Loucy (cell line): Measurements from ENCODE around the gene ZNF138.

ENCODE experiments used
- H2AFZ ChIP-seq: fragments of 200-600 bp; sonication (generic); 2 replicates; pipeline ENCODE4 v1.6.0; 2016; ENCODE audit warnings: antibody characterized with exemption, mild to moderate bottlenecking, low read length, moderate library complexity
- H3F3A ChIP-seq: fragments of 200-600 bp; 2 replicates; pipeline ENCODE4 v1.6.0; 2016; ENCODE audit warnings: antibody characterized with exemption, low read depth, mild to moderate bottlenecking
- H3K27me3 ChIP-seq: fragments of 200-600 bp; sonication (generic); 2 replicates; pipeline ENCODE4 v1.6.1; 2014; ENCODE audit warnings: low read length, mild to moderate bottlenecking; ENCODE audit not compliant: insufficient read depth, poor library complexity, severe bottlenecking
- H3K36me3 ChIP-seq: fragments of 200-600 bp; sonication (generic); 2 replicates; pipeline ENCODE4 v1.6.1; 2016; ENCODE audit warnings: low read length; ENCODE audit not compliant: insufficient read depth
- H3K4me1 ChIP-seq: fragments of 200-600 bp; sonication (generic); 2 replicates; pipeline ENCODE4 v1.5.1; 2014; ENCODE audit warnings: low read length, mild to moderate bottlenecking; ENCODE audit not compliant: insufficient read depth, poor library complexity, severe bottlenecking
- H3K4me2 ChIP-seq: fragments of 200-600 bp; sonication (generic); 2 replicates; pipeline ENCODE4 v1.6.0; 2014; ENCODE audit warnings: antibody characterized with exemption, low read length, low read depth, mild to moderate bottlenecking; ENCODE audit not compliant: poor library complexity, severe bottlenecking
- H3K4me3 ChIP-seq: fragments of 200-600 bp; sonication (generic); 2 replicates; pipeline ENCODE4 v1.5.1; 2014; ENCODE audit warnings: low read length, mild to moderate bottlenecking, mixed read lengths; ENCODE audit not compliant: poor library complexity, severe bottlenecking
- H3K79me2 ChIP-seq: fragments of 200-600 bp; sonication (generic); 2 replicates; pipeline ENCODE4 v1.6.1; 2014; ENCODE audit warnings: low read length; ENCODE audit not compliant: insufficient read depth
- H3K9ac ChIP-seq: fragments of 200-600 bp; sonication (generic); 2 replicates; pipeline ENCODE4 v1.6.0; 2014; ENCODE audit warnings: mild to moderate bottlenecking, low read depth, low read length, moderate library complexity; ENCODE audit not compliant: poor library complexity, severe bottlenecking
- H3K9me2 ChIP-seq: fragments of 200-600 bp; sonication (generic); replicated peaks from 2 replicates; pipeline ENCODE4 v1.6.1; 2016; ENCODE audit warnings: low read depth, low read length, mixed read lengths
- H3K9me3 ChIP-seq: fragments of 200-600 bp; sonication (generic); 2 replicates; pipeline ENCODE4 v1.6.1; 2014; ENCODE audit warnings: mild to moderate bottlenecking, antibody characterized with exemption, low read length, low read depth; ENCODE audit not compliant: insufficient read depth
- H4K20me1 ChIP-seq: fragments of 200-600 bp; sonication (generic); 2 replicates; pipeline ENCODE4 v1.6.0; 2014; ENCODE audit warnings: antibody characterized with exemption, low read length, mild to moderate bottlenecking; ENCODE audit not compliant: insufficient read depth, poor library complexity, severe bottlenecking
- CTCF ChIP-seq: fragments of 200-600 bp; sonication (generic); conservative IDR thresholded peaks from 2 replicates; pipeline ENCODE4 v1.5.1; 2014; ENCODE audit warnings: mild to moderate bottlenecking, antibody characterized with exemption, low read length
- EZH2phosphoT487 ChIP-seq: fragments of 200-600 bp; IDR thresholded peaks from 2 replicates; pipeline ENCODE4 v1.6.1; 2018; ENCODE audit warnings: antibody characterized with exemption, mild to moderate bottlenecking, moderate library complexity, borderline replicate concordance

The ZNF138 gene

GRCh38 chr7:64881461-64882287 is 87.4 kb downstream of the ZNF138 start:
- H3K4me2 ChIP-seq, result no peak overlapping the region
- no peaks in the 10 kb centered on the region for H3K27me3 ChIP-seq
- H3K9me3 ChIP-seq, result peaks cover 19% of the 10 kb centered on the region; the same call in 1 of the 2 replicates

GRCh38 chr7:64882341-64883112 is 88.3 kb downstream of the ZNF138 start:
- Histone ChIP-seq H4K20me1 (no peaks in the 10 kb centered on the region), H3K79me2 (no peaks in the 10 kb centered on the region), H3K4me2 (no peak overlapping the region), H3K9me2 (no peaks in the 10 kb centered on the region), H3K27me3 (no peaks in the 10 kb centered on the region), H3K4me1 (no peaks in the 10 kb centered on the region), H3F3A (no peaks in the 10 kb centered on the region), H3K9ac (no peak overlapping the region), H3K9me3 (peaks cover 19% of the 10 kb centered on the region; the same call in 1 of the 2 replicates), H3K36me3 (no peaks in the 10 kb centered on the region), H3K4me3 (no peak overlapping the region), H2AFZ (no peak overlapping the region)
- TF ChIP-seq CTCF (no peak), EZH2phosphoT487 (no peak)

More at GRCh38 chr7:64881461-64882287, 87.4 kb downstream of the ZNF138 start:
- TF ChIP-seq CTCF (no peak), EZH2phosphoT487 (no peak)
- no peak overlapping the region for H3K4me3 ChIP-seq
- H3K79me2 ChIP-seq, result no peaks in the 10 kb centered on the region
- no peak overlapping the region for H3K9ac ChIP-seq
- no peaks in the 10 kb centered on the region for H4K20me1 ChIP-seq
- H3K4me1 ChIP-seq, result no peaks in the 10 kb centered on the region
- no peak overlapping the region for H2AFZ ChIP-seq
- no peaks in the 10 kb centered on the region for H3K9me2 ChIP-seq
- no peaks in the 10 kb centered on the region for H3K36me3 ChIP-seq
- H3F3A ChIP-seq, result no peaks in the 10 kb centered on the region
